HCEC 1CT (cell line): Measurements from ENCODE around the gene CDC42EP3.
A peak's percentile ranks its signal among the peaks of the same experiment; 100 is the strongest.

Experiments used
- DNase-seq: peaks from one replicate; pipeline ENCODE4 v3.0.0-alpha.2; 2017

Gene CDC42EP3

DNA sequence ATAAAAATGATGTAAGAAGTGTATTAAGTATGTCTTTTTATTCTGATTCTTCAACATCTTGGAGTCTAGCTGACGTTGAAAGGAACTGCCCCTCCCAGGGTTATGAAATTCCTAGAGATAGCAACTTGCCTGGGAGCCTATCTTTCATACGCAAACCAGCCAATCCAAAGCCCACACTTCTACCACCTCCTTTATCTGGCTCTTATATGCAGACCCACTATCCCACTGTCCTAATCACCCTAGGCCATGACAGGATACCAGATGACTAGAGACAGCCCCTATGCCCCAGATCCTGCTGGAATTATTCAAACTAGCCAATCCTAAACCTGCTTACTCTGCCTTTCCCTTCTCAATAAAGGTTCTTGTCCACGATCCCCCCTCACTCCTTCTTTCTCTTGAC lies 11.8 kb upstream of the CDC42EP3 start:
- DNase-seq, result no peak

DNA sequence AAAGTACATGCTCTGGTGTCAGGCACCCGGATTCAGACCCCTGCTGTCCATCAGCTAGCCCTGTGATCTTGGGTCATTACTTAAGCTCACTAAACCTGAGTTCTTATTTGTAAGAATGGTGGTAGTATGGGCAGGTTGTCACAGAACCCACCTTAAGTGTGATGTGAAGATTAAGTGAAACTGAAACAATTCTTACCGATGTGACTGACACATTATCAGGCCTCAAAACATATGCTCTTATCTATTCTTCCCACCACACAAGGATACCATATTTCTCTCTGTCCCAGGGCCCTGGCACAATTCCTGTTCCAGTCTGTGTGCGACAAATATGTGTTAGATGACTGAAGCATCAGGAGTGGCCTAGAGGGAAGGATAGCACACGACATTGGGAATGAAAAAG lies 11.0 kb upstream of the CDC42EP3 start:
- no peak for DNase-seq

DNA sequence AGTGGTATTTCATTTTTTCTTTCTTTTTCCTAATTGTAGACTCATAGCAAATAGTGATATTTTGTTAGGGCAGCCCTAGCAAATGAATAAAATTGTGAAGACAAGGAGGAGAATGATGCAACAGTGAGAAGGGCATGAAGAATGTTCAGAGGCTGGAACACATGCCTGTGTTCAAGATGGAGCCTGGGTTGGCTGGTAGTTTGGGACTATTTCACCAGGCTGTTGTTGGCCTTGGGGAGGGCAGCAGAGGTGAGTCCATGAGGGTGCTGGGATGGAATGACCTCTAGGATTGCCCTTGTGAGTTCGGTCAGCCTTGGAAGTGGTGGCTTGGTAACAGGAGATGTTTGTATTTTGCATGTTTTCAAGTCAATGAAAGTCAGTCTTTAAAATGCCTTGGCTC lies 10.1 kb upstream of the CDC42EP3 start:
- DNase-seq, result no peak

DNA sequence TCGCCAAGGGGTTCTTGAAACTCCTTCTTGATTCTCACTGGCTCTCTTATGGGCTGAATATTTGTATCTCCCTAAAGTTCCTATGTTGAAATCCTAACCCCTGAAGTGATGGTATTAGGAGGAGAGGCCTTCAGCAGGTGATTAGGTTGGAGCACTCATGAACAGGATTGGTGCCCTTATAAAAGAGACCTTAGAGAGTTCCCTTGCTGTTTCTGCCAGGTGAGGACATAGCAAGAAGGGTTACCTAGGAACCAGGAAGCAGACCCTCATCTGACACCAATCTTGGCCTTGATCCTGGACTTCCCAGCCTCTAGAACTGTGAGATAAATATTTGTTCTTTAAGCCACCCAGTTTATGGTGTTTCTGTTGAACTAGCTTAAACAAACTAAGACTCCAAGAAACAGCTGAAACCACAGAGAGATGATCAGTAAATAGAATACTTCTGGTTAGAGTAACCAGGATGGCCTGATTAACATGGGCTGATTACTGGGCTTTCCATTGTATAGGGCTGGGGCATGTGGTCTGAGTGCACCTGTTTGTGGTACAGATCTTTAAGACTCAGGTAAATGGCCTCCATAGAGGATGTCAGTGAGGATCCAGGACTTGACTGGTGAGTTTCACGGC lies 7.7 kb upstream of the CDC42EP3 start:
- DNase-seq, result peak; percentile 0

DNA sequence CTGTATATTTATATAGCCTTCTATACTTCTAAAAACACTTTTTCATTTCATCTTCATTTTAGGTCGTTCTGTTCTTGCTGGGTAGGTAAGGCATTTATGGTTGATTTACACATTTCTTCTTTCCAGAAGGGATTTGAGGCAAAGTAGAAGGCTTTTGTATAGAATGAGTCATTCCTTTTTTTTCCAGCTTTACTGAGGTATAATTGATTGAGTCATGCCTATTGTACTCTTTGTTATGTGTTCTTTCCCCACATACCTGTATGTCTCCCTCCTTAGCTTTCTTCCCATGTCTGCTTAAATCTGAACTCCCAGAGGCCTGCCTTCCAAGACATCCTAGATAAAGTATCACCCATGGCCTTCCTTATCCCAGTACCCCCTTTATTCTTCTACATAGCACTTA lies 4.8 kb upstream of the CDC42EP3 start:
- DNase-seq, result peak; percentile 71

DNA sequence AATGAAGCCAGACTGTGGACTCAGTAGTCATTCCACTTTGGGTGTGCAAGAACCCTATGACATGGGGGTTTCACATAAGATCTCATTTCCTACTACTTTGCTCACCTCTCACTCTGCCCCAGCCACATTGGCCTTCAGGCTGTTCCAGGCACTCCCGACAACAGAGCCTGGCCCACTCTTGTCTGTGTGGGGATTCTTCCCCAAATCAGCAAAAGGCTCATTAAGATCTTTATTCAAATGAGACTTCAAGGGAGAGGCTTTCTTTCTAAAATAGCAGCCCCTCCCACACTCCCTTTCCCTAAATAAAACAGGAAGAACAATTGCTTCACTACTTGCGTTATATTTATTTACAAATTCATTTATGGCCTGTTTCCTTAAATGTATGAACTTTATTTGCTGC lies 3.5 kb upstream of the CDC42EP3 start:
- DNase-seq, result no peak

DNA sequence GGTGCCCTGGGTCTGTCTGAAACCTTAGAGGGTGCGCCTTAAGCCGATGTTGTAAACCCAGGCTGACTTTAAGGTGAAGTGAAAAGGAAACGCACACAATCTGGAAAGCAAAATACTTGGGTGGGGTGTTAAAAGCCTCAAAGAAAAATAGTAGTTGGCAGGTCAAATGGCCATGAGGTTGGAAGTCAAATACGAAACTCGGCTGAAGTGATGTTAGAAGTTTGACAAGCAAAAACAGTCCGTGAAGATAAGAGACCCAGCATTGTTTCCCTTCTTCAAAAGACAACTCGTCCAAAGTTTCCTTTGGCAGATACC lies 1.4 kb upstream of the CDC42EP3 start:
- no peak for DNase-seq

DNA sequence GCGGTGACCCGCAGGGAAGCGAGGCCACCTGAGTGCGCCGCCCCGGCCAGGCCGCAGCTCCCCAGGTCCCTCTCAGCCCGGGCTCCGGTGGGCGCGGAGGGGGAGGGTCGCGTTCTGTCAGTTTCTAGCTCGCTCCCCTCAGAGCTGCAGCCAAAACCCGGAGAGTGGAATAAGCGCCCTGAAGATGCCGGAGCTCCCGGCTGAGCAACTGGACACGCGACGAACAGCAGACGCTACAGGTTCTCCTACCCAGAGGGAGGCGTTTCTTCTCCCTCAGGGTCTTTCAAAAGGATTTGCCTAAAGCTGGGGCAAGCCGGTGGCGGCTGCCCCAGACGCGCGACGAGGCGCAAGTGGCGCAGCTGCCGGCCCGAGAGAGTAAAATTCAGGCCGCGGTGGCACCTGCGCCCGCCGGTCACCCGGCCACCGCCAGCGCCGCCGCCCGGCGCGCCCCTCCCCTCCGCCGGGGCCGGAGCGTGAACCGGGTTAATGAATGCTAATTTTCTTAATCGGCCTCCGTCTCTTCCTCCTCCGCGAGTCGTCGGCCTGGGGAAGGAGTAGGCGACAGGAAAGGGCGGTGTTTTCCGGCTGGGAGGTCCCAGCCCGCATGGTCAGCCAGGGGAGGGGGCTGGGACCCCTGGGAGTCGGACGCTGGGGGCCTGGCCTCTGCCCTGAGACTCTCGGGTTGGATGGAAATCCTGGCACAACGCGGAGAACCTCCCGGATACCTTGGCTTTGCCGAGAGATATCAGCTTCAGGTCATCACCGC lies 845 bp upstream of the CDC42EP3 start:
- DNase-seq, result peak; percentile 86

DNA sequence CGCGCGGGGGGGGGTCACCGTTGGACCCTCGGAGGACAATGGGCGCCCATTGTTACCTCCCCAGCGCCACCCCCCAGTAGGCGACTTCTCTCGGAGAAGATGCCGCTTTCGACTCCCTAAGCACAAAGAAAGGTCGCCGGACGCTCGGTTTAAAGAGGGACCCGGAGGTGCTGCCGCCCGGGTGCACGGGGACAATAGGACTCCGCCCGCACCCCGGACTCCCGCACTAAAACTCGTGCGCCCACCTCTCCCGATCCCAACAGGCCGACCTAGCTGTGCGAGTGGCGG lies 318 bp upstream of the CDC42EP3 start:
- DNase-seq, result no peak

DNA sequence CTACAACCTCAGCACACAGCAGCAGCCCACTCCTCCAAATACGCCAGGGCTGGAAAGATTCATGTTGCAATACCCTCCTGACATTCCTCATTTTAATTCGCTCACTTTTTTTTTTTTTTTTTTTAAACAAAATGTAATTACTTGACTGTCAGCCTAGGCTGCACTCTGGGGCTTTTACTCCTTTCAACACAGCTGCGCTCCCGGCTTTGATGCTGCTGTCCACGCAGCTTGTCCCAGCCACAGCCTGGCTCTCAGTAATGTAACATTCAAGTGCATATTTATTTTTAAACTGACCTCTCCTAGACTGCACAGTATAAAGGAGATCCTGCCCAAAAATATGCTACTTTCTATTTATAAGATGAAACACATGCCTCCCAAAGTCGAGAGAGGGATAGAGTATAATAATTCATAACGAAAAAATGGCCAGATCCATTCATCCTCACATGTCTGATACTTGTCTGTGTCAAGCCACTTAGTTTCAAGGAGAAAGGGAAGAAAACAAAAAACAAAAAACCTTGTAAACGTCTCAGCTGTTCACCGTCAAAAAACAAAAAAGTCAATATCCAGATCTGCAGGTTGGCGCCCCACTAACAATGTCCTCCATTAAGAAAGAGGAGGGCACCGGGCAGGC lies 949 bp downstream of the CDC42EP3 start:
- no peak for DNase-seq

DNA sequence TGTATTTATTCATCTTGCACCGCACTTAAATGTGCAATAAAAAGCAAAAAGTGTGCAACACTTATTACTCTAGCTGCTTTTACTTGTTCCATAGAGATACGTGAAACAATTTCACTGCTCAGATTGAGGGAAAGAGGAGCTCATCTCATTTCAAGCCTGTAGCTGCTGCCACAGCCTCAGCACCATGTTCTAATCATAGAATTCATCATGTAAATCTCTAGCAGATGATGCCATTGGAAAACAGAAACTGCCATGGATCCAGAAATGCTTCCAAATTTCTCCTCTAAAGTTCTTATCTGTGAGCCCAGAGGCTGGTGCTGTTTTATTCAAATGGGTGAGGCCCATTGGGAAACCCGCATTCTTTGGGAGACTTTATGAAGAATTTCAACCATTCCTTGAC lies 2.0 kb downstream of the CDC42EP3 start:
- no peak for DNase-seq

DNA sequence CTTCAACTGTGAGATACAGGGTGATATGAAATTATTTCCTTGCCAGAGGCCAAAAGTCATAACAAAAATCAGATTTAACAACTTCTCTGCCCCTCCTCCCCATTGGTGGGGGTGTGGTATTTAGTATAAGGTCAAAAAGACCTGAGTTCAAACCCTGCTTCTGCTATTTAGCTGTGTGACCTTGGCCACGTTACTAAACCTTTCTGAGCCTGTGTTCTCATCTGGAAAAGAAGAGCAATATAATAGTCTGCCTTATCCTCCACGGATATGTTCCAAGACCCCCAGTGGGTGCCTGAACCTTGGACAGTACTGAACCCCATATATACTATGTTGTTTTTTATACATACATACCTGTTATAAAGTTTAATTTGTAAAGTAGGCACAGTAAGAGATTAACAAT lies 3.7 kb downstream of the CDC42EP3 start:
- DNase-seq, result no peak

DNA sequence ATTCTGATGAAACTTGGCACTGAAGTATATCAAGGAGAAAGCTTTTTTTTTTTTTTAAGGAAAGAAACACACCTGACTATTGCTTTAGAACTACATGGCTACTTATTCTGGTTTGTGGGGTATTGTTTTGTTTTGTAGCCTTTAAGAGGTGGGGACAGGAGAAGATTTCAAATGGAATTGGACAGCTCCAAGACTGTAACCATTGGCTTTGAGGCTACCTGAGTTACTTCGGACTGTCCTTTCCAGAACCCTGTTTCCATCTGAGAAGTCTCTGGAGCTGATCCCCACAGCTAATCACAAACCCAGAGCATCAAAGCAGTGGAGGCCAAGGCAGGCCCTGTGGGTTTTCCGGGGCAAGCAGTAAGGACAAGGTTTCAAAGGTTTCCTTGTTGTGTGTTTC lies 4.7 kb downstream of the CDC42EP3 start:
- DNase-seq, result no peak

DNA sequence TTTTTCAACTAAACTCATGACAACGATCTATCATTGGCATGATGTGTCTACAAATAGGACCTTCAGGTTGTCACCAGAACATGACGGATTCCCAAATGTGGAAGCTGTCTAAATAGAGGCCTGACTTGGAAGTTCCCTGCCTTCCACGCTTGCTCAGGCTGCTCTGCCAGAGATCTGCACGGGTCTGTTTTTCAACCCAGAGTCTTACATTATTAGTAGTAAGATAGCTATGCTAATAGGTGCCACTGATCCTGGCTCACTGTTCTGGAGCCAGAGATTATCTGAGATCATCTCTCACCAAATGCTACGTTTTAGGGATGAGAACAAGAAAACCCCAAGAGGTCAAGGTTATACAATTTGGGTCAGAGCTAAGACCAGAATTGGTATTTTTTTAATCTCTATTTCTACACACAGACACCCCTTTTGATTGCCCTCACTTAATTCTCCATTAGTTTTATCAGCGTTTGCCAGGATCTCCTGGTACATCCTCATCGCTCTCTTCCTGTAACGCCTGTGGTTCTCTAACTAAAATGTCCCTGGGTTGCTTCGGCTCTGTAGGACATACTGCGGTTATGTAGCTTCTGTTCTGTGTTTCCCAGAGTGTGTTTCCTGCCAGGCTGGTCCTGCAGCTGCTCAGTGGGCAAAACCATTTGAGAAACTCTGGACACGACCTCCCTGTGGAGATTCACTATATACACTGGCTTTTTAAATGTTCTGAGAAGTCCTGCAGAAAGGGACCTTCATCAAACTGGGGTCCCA lies 5.7 kb downstream of the CDC42EP3 start:
- no peak for DNase-seq

DNA sequence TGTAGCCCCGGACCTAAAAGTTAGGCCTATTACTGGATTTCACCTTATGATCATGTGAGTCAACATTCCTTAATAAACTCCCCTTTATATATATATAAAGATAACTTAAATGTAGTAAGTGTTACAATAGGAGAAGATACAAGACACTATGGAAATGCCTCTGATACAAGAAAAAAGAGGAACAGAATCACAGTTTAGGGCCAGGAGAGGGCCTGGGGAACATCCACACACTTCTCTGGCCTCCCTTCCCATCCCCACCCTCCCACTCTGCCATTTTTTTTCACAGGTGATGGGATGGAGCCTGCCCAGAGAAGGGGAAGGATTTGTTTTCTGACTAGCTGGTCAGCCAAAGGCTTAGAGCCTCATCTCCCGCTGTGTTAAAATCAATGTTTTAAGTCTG lies 6.4 kb downstream of the CDC42EP3 start:
- no peak for DNase-seq

DNA sequence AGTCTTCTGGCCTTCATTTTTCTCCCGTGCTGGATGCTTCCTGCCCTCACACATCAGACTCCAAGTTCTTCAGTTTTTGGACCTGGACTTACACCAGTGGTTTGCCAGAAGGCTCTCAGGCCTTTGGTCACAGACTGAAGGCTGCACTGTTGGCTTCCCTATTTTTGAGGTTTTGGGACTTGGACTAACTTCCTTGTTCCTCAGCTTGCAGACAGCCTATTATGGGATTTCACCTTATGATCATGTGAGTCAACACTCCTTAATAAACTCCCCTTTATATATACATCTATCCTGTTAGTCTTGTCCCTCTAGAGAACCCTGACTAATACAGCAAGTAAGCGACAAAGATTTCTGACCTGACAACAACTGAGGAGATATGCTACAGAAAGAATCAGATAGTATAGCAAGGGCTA lies 7.2 kb downstream of the CDC42EP3 start:
- DNase-seq, result no peak

DNA sequence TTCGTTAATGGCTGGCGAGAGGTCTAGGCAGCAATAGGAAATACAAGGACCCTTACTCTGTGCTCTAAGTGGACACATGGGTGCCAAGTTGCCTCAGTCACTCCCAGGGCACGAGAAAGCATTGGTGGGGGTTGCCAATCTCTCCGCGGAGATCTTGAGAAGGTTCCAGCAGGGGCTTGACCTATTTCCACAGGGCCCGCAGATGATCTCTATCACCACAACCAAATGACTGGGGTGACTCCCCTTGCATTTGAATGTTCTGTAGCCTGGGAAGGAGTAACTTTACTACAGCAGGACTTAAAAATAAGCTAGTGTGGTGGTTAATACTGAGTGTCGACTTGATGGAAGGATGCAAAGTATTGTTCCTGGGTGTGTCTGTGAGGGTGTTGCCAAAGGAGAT lies 8.1 kb downstream of the CDC42EP3 start:
- DNase-seq, result no peak

DNA sequence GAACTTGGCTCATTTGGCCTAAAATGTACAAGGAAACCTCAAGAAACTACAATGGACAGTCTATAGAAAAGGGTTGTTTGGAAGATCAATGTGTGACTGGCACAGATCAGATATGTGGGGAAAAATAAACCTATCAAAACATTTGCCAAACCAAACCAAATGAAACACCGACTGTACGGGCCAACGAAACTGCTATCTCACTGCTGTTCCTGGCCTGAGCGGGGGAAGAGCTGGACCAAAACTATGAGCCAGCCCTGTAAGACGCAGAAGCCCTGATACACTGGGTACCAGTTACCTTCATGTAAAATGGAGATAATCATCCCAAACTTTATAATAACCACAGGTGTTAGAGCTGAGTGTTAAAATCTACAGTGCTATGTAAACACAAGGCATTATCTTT lies 11.7 kb downstream of the CDC42EP3 start:
- DNase-seq, result no peak

DNA sequence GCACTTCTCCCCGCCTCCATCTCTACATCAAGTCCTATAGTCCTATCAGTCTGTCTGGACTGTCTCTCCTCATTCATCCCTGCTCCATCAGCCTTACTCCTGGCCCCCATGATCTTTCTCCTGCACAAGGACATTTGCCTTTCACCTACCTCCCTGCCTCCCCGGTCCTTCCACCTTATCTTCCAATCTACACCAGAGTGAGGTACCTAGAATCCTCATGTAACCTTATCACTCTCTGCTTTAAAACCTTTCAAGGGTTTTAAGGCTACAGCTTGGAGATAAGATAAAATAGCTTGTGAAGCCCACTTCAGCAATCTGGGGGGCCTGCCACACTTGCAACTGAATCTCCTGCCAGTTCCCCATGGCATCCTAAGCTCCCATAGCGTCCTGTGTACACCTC lies 12.8 kb downstream of the CDC42EP3 start:
- DNase-seq, result no peak

DNA sequence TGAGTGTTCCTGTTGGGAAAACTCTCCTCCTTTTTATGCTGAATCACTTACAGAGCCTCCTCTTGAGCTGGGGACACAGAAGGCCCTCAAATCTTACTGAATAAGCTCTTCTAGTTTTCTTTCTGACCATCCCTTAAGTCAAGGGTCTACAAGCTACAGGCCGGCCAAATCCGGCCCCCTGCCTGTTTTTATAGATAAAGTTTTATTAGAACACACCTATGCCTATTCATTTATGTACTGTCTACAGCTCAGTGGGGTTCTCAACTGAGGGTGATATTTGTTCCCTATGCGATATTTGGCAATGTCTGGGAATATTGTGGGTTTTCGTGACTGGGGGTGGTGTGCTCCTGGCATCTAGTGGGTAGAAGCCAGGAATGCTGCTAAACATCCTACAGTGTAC lies 14.0 kb downstream of the CDC42EP3 start:
- no peak for DNase-seq

DNA sequence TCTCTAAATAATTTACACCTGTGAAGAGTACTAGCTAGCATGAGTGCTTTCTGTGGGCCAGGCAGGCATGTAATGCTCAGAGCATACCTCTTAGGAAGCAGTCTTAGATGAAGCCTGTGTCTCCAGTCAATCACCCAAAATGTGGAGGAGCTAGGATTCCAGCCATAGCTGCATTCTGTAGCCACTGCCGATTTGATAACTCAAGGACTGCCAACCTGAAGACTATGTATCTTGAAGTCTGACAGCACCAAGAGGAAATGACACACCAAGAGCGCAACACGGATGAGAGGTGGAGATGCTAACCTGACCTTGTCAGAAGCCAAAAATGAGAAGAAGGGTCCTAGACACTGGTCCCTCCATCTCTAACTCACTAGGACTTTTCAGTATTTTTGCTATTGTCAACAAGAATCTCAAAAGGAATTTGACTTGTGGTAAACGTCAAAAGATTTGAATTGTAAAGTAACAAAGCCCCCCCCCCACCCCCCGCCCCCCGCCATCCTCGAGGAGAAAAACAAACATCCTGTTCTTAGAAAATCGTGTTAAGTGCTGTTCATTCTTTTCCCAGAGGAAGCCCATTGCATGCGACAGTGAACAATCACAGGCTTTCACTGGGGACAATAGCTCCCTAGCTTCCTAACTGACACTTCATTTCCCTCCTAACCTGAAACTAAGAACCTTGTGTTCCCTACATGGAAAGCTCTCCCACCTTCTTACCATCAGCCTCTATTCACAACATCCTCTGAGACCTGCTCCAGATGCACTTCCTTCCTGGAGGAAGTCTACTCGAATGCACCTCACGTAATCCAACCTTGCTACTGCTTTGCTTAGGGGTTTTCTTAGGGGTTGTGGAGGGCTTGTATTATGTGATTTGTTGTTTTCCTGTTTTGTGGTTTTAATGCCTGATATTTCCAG lies 14.7 kb downstream of the CDC42EP3 start:
- DNase-seq, result no peak

DNA sequence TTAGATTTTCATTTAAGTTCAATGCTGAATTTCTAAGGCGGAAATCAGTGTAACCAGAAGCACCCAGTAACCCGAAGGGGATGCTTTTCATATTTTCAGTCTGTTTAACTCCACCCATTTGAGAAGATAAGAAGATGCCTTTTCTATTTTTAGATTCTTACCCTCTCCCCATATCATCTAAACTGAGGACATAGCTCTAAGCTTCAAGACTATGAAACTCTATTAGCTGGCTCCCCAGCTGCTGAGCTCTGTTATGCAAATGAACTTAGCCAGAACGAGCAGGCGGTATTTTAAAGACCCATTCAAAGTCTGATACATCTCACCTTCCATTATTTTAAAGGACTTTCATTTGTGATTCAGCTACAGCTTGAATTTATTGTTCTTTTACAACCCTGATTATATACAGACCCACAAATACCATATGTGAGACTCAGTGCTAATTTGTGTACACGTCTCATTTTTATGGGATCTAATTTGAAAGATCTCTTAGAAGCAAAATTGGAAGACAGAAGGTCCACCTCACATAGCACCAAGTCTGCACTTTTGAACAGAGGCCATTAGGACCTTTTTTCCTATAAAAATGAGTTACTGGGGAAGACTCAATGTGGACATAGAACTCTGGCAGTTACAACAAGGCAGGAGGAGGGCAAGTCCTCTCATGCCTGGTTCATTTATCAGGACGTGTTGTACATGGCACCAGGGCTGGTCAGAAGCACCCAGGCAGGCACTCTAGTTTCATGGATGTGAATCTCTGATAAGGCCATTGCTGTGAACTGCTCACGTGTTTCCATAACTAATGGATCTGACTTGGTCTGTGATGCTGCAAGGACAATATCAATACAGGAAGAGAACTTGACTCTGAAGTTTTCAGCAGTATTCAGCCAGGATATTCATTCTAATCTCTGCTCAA lies 16.3 kb downstream of the CDC42EP3 start:
- no peak for DNase-seq
